ENCODE data around the gene CLNK.

CLNK gene

DNA sequence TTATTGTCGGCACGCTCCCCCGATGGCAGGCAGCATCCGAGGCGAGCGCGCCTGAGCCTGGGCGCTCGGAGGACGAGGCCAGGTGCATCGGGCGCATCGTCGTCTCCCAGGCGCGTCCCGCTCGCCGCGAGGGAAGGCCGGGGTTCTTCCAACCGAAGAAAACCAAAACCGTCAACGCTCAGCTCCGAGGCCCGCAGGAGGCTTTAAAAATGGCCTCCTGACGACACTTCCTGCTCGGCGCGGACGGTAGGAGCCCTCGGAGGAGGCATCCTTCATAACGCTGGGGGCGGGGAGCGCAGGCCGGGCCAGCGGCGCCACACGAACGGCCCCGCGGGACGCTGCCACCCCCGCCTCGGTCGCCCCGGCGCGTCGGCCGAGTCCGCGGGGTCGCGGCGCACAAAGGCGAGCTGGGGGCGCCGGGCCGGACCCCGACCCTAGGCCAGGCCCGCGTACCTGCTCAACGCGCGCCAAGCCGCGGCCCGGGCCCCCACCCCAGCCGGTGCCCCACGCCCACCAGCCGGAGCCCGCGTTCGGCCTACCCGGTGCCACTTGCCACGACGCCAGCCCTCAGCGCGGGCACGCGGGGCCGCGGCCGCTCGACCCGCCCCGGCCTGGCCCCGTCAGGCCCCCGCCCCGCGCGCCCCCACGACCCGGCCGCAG, 227.8 kb downstream of the CLNK start:
- DNase-seq (ENCODE audit: low read depth): peak; percentile 28

DNA sequence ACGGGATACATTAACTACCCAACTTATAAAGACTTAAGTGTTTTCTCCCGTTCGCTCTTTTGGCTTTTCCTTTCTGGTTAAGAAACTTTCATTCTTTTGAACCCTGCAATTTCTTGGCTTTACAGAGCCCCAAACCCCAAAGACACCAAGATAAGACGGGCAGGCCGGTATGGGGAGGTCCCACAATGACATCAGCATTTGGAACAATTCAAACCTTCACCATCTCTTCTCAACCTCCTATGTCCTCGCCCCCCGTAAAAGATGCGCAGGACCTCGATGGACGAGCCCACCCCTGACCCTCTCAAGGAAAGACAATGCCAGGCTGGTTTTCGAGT, 228.3 kb downstream of the CLNK start:
- DNase-seq (ENCODE audit: low read depth): no peak

GRCh38 chr4:10455133-10455532, 229.4 kb downstream of the CLNK start:
- no peak for DNase-seq (ENCODE audit: low read depth)

GRCh38 chr4:10454726-10455125, 229.8 kb downstream of the CLNK start:
- no peak for DNase-seq (ENCODE audit: low read depth)

DNA sequence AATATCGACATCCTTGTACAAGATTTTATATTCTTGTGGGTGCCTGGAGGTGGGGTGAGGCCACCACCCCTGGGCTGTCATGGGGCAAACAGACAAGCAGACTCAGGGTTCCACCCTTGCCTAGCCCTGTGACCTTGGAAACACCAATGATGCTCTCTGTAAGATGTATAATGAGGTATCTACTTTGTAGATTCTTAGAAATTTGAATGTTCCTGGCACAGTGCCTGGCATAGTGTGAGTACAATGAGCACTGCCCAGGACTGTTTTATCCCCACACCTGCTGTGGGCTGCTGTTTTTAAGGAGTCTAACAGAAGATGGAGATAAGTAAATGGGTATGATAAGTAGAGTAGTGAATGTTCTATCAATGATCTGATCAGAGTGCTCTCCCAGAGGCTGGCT, 230.4 kb downstream of the CLNK start:
- DNase-seq (ENCODE audit: low read depth): no peak

- DNase-seq (ENCODE audit: low read depth): no peak
Observed at GRCh38 chr4:10448991-10449390, 235.6 kb downstream of the CLNK start.

DNA sequence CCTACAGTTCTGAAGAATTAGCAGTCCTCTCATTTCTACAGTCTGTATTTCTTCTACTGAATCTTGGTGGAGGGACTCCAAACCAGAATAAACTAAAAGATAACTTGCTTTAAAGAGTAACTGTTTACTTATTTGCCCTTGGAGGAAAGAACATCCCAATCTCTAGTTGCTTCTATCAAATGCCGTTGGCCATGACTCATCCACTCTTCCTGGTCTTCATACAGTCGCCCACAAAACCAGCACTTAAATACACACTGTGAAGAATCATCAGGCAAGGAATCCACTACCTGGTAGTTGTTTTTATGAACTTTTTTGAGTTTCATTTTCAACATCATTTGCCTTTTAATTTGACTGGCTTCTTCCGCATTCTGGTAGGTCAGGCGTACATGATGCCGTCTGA, 241.6 kb downstream of the CLNK start:
- no peak for DNase-seq (ENCODE audit: low read depth)

DNA sequence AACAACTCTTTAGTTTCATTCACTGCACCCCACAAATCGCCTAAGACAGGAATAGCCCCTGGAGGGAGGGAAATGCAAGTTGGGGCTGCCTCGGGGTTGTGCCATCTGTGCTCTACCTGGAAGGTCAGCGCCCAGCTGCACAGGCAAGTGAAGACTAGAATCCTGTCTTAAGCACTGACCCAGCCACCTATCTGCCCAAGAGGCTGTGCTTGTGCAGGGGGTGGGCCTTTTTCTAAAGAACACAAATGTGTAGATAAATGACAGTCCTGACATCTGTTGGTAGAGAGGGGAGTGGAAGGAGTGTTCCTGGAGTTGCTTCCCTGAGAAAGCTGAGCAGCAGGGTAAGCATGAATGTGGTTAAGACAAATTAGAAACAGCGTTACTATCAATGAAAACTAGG, 243.1 kb downstream of the CLNK start:
- DNase-seq (ENCODE audit: low read depth): no peak

DNA sequence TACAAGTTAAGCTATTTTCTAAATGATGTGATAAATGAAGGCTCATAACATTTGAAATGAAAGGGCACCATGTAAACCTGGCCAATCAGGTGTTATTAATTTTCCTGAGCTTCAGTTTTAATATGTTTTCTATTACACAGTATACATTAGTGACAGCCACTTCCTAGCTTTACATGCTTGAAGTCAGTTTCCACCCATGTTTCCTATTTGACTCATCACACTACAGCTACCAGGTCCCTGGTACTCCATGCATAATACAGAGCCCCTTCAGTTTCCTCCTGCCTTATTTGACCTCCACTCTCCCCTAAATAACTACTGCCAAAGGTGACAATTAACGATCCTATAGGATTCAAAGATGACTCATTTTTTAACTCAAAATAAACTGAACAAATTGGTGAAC, 245.6 kb downstream of the CLNK start:
- no peak for DNase-seq (ENCODE audit: low read depth)

- DNase-seq (ENCODE audit: low read depth): no peak
Observed at GRCh38 chr4:10437735-10438134, 246.8 kb downstream of the CLNK start.
